Activated T-cell treated with anti-CD3 and anti-CD28 coated beads, Interleukin-2, amount 50 U/mL, for 48 hours (primary cell): ENCODE data around the gene AIFM3.
"Not testable (repeated sequence)": the region's sequence is repeated elsewhere in the genome, so short reads cannot be mapped to it uniquely, and the experiment has no call there.

Experiments
- DNase-seq, 2 experiments: peaks; one replicate each; pipeline ENCODE4 v3.0.0-alpha.2; 2020

The AIFM3 gene

GRCh38 chr22:20992056-20992442 is 25.0 kb downstream of the AIFM3 start:
- DNase-seq = no peak

- DNase-seq = no peak
These were observed 25.6 kb downstream of the AIFM3 start for GRCh38 chr22:20992456-20993303.

DNA sequence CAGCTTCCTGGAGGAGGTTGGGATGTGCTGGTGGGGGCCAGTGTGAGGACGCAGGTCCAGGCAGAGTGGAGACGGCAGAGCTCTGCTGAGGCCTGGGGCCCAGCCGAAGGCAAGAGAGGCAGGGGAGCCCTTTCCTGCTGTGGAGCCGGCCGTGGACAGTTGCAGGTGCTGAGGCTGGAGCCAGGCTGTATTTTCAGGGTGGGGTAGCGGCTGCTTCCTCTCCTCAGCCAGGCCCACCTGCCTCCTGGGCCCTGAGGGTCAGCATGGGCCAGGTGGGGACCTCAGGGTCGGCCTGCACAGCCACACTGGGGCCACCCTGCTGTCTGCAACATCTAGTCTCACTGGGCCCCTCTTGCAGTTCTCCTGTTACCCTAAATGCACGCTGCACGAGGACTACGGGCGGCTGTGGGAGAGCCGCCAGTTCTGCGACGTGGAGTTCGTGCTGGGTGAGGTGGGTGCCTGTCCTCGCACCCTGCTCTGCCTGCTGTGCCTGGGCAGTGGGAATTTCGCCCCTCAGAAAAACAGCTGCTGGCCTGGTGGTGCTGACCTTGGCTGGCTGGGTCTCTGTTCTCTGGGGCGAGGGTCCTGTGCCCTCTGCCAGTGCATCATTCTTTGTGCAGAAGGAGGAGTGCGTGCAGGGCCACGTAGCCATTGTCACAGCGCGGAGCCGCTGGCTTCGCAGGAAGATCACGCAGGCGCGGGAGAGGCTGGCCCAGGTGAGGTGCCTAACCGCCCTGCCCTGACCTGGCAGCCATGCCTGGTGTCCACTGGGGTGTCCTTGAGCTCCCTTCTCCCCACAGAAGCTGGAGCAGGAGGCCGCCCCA is 26.5 kb downstream of the AIFM3 start:
- DNase-seq = no peak

DNA sequence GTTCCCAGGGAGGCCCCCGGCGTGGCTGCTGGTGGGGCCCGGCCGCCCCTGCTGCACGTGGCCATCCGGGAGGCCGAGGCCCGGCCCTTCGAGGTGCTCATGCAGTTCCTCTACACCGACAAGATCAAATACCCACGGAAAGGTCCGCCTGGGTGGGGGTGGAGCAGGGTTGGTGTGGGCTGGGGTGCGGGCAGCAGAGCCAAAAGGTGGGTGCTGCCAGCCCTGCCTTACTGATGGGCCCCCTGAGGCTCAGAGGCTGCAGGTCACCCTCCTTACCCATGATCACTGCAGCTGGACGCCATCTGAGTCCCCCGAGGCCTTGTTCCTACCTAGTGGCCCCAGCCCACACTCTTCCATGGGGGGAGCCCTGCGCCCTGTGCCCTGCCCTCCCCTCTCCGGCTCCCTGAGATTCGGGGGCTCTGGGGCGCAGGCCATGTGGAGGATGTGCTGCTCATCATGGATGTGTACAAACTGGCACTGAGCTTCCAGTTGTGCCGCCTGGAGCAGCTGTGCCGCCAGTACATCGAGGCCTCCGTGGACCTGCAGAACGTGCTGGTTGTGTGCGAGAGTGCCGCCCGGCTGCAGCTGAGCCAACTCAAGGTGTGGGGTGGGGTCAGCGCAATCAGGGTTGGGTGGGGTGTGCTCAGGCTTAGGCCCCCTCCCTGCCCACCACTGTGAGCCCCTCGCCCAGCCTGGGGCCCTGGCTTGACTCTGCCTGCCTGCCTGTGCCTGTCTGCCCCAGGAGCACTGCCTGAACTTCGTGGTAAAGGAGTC is 27.3 kb downstream of the AIFM3 start:
- DNase-seq = no peak

- no peak for DNase-seq
These were observed 27.8 kb downstream of the AIFM3 start for GRCh38 chr22:20994902-20995241.

DNA sequence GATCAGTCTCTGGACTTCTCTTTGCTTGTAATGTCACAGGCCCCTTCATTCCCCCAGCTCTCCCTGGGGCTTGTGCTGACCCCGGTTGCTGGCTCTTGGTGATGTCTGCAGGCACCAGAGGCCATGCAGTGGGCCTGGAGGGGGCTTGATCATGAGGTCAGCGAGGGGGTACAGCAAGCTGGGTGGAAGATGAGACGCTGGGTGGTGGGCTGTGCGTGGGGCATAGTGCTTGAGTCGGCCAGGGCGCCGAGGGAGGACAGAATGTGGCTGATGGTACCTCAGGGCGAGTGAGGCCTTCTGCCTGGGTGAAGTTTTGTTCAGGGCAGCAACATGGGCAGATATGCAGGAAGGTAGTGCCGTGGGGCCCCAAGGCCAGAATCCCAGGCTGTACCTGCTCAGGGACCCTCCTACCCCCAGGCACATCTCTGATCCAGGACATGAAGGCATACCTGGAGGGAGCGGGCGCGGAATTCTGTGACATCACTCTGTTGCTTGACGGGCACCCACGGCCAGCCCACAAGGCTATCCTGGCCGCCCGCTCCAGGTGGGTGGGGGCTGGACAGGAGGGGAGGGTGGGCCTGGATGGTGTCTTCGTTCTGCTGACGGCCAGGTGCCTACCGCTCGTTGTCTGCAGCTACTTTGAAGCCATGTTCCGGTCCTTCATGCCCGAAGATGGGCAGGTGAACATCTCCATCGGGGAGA is 28.4 kb downstream of the AIFM3 start:
- DNase-seq = no peak

- no peak for DNase-seq
These were observed 29.0 kb downstream of the AIFM3 start for GRCh38 chr22:20996031-20996410.

- peak in 1 of 2 experiments; percentile 27 for DNase-seq
These were observed 29.8 kb downstream of the AIFM3 start for GRCh38 chr22:20996598-20997535.

- peak in 1 of 2 experiments; percentile 27 for DNase-seq
These were observed 30.6 kb downstream of the AIFM3 start for GRCh38 chr22:20997536-20998257.

- peak in 1 of 2 experiments; percentile 26 for DNase-seq
These were observed 31.6 kb downstream of the AIFM3 start for GRCh38 chr22:20998411-20999336.

DNA sequence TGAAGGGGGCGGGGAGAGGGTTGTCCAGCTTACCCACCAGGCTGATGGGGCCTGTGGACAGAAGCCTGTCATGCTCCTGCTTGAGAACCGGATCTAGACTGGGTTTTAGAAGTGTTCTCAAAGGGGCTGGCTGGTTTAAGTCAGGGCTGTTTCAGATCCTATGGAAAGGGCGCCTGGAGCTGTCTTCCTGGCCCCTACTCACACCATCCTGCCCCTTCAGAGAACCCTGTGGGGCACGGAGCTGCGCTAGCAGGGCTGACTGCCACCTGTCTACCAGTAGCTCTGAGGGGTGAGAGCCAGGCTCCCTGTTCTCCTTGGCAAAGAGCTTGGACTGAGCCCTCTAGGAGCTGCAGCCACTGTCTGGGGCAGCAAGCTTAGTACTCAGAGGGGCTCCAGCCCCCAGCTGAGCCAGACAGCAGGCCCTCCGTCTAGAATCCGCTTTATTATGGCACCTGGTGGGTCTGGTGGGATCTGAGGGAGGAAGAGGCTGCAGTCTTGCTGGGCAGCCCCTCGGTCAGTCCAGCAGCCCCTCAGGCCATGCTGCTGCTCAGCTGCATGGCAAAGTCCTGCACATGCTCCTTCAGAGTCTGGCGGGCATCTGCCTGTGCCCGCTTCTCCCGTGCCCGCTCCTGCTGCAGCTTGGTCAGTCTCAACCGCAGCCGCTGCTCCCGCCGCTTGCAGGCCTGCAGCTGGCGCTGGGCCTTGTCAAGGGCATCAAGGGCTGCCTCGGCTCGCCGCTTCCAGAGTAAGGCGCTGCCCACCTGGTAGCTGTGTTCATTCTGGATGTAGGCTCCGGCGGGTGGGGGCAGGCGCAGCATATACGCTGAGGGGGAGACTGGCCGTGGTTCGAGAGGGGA is 32.5 kb downstream of the AIFM3 start:
- DNase-seq = no peak

GRCh38 chr22:21000207-21000986 is 33.3 kb downstream of the AIFM3 start:
- peak in 1 of 2 experiments; percentile 40 for DNase-seq

DNA sequence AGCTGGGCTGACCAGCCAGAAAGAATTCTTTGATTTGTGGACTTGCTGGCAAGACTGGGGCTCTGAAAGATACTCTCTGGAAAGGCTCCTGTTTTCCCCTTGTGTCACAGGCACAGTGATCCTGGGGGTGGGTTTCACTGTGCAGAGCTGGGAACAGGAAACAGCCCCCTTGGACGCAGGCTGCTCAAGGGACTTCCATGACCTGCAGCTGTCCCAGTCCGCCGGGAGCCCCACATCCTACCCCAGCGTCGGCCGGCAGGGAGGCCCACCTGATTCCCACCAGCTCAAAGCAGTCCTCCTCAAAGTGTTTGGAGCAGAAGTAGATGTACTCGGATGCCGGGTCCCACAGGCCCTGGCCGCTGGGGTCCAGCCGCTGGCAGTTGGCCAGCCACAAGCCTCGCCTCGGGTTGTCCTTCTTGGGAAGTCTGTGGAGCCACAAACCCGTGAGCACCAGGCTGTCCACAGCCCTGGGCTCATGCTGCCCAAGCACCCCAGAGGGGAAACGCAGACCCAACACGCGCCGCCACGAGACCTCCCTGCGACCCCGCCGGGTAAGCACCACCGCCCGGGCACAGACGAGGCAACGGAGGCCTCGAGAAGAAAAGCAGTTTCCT is 34.0 kb downstream of the AIFM3 start:
- peak; percentile 31 to 46 for DNase-seq

- DNase-seq = peak; percentile 97 to 98
These were observed 34.7 kb downstream of the AIFM3 start, which contains the start of gene THAP7 for GRCh38 chr22:21001601-21002325. THAP7 (minus strand) TSS chr22:21002118; CDS start chr22:21001911, 207 bp downstream.

GRCh38 chr22:21003782-21004181 is 36.7 kb downstream of the AIFM3 start:
- DNase-seq = no peak

DNA sequence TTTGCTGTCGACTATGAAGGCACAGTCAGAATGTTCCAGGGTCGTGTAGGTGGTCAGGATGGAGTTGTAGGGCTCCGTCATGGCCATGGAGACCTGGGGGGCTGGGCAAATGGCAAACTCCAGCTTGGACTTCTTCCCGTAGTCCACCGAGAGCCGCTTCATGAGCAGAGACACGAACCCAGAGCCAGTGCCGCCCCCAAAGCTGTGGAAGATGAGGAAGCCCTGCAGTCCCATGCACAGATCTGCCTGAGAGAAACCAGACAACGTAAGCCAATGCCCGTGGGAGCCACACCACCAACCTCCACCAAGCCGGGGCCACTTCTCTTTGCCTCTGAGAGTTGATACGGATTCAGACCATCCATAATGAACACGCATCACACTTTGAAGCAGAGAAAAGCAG is 42.2 kb downstream of the AIFM3 start:
- not testable (repeated sequence) for DNase-seq
